HG03558 (cell line): ENCODE data around the gene ZNF827.

Experiments
- ATAC-seq: cut with Tn5 transposase; IDR thresholded peaks from one replicate; pipeline ENCODE4 v1.9.1; 2021; ENCODE audit warnings: moderate number of reproducible peaks; ENCODE audit not compliant: unreplicated experiment; ENCODE audit errors: extremely low read depth

Gene ZNF827

DNA sequence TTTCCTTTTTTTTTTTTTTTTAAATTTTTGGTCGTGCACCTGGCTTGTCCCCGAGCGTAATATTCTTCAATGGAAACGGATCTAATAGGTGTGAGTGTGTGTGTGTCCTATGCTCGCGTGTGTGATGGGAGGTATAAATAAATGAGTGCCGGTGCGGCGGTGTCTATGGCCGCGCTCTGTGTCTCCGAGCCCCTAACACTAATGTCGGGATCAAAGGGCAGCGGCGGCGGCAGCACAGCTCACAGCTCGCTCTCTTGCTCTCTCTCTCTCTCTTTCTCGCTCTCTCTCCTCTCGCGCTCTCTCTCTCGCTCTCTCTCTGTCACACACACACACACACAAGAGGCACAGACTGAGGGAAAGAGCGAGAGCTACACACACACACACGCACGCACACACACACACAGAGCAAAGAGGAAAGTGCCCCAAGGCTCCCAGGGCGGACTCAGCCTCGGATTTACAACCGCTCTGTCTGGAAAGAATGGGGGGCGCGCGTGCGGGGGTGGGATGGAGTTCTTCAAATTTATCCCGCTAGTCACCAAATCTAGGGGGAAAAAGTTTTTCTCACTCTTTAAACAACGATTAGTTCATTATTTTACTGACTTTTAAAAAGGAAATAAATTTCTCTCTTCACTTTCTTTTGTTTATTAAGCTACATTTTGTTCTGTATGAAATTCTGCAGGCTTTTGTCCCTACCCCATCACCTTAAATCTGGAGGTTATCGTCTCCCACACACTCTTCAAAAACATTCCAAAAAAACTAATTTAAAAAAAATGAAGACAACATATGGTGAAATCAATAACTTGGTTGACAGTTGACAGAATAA is at the start of gene ZNF827:
ZNF827 (minus strand) TSS at position 206 of the 823 bp plus-strand sequence. CDS start 416 bp downstream, outside the sequence.
- ATAC-seq, result no peak

DNA sequence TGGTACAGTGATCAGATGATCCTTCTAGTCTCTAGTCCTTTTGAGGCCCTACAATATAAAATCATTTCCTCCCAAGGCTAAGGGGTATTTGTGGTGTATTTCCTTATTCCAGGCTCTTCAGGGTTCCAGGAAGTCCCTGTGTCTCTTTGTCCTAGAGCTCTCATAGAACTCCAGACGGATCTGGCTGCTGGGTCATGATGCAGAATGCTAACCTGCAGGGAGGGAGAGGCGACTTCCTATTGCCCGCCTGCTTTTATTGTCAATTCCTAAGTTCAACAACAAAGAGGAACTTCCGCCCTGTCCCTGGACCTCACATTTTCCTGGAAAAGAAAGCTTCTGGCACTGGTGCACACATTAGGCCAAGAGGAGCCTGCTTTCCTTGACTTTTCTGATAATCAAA is 45.9 kb upstream of the ZNF827 start:
- ATAC-seq, result no peak

GRCh38 chr4:145982791-145983190 is 44.2 kb upstream of the ZNF827 start:
- ATAC-seq, result no peak

- ATAC-seq, result no peak
Measured at GRCh38 chr4:145979160-145979559, 40.5 kb upstream of the ZNF827 start.

DNA sequence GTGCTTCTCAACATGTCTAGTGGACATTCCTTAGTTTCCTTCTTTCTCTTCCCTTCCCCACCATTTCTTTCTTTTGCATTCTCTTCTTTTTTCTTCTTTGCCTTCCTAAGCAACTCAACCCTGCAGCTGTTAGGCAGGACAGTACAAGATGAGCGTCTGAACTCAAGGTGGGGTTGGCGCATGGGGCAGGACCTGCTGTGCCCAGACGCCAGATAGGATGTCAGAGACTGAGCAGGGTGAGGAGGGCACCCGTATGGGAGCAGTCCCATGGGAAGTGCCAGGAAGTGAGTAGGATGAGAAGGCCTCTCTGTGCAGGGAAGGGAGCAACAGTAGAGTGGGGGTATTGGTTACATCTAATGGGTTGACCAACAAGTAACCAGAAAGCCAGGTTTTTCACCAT is 38.1 kb upstream of the ZNF827 start:
- ATAC-seq, result no peak

DNA sequence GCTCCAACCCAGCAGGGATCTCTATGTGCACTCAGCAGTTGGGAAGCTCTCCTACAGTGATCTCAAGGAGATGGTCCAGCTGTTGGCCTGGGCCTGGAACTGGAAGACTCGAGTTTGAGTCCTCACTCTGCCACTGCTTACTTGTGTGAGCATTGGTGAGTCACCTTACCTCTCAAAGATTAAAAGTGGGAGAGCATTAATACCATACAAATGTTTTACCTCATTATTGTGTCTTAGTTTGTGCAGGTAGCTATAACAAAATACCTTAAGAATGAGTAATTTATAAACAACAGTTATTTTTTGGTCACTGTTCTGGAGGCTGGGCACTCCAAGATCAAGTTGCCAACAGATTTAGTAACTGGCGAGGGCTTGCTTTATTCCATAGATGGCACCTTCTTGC is 21.4 kb upstream of the ZNF827 start:
- ATAC-seq, result no peak

- ATAC-seq, result no peak
Measured at GRCh38 chr4:145957302-145957701, 18.7 kb upstream of the ZNF827 start.

DNA sequence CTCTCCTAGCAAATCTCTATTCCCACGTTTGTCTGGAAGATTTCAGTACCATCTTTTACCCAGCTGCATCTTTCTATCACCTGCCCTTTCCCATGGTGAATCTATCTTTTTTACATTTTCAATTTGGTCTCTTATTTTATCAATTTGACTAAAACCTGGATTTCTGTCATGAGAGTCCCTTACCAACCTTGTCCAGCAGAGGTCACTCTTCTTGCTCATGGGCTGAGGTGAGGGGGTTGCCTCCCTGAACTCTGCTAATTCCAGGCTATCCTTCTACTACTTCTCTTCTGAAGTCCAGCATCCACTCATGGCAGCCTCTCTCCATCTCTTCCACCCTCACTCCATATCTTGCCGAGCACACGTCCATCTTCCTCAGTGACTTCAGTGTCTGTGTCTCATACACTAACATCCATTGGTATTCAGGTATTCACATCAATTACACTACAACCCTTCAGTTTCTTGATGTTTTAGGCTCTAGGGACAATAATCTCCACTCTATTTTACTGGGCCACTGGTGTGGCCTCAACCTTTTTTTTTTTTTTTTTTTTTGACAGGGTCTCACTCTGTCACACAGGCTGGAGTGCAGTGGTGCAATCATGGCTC is 17.8 kb upstream of the ZNF827 start:
- ATAC-seq, result no peak

- ATAC-seq, result no peak
Measured at GRCh38 chr4:145954924-145955339, 16.3 kb upstream of the ZNF827 start.

- no peak for ATAC-seq
Measured at GRCh38 chr4:145951931-145952330, 13.3 kb upstream of the ZNF827 start.

DNA sequence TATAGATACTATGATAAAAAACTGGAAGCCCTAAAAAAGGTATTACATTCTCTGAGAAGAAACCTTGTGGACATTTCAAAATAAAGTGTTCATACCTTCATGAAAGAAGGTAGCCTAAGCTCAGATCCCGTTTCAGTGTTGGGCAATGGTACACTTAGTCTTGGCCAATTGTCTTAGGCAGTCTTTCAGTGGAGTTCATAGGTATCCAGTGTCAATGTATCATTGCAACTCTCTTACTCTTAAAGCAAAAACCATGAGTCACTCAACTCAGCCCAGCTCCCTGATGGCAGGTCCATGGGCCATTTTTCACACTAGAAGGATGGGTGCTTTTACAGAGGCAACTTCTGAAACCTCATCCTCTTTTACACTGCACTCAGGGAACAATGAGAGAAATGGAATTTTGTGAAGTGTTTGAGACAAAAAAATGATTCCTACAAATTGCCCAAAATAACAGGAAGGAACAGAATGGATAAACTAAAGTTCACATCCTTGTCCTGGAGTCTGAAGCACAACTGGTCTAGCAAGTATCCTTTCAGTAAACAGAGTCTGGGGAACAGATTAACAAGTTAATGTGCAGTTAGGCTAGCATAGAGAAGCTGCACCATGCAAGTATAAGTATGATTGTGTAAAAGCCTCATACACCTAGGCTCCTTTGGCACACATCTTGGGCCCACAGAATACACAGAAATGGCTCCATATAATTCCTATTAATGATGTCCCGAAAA is 7.0 kb upstream of the ZNF827 start:
- no peak for ATAC-seq

- ATAC-seq, result no peak
Measured at GRCh38 chr4:145944886-145945285, 6.3 kb upstream of the ZNF827 start.

DNA sequence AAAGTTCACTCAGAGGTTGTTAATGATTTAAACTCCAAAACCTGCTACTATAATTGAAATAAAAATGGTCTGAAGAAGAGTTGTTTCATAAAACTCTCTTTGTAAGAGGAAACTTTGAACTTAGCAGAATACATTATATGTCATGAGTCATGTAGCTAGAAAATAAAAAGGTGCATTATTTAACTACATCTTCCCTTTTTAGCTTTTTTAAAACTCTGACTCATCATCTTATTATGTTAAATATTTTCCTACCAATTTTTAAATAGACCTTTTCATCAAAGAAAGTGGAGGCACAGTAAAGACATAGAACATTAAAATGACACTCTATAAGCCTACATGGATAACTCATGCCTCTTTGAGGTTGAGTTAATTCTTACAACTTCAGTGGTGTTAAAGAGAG is 1.2 kb upstream of the ZNF827 start:
- ATAC-seq, result no peak

GRCh38 chr4:145939441-145939750 is 773 bp upstream of the ZNF827 start:
- ATAC-seq, result no peak

DNA sequence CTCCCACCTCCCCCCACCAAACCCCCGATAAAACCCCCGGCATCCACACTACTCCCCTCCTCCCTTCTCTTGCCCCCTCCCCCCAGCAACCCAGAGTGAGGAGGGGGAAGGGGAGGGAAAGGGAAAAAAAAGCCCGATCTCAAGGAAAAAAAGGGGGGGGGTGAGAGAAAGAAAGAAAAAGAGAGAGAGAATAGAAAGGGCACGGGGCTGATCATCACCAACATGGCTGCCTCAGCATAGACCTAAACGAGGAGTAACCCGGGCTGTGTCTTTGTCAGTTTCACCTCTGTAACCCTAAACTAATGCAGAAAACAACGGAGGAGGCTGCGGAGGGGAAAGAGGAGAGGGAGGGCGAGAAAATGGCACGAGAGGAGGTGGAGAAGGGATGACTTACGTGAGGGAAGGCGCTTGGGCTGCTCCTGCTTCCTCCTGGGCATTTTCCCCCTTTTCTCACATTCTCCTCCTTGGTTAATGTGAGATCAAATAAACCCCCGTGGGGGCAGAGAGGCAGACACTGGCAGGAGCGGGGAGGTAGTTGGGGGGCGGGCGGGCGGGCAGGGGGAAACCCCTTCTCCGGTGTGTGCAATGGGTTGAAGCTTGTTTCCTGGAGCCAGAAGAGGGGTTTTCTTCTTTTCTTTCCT is 532 bp downstream of the ZNF827 start:
- ATAC-seq, result no peak

- no peak for ATAC-seq
Measured at GRCh38 chr4:145936997-145937901, 1.4 kb downstream of the ZNF827 start.

- peak; percentile 23 for ATAC-seq
Measured at GRCh38 chr4:145936142-145936996, 2.3 kb downstream of the ZNF827 start.

DNA sequence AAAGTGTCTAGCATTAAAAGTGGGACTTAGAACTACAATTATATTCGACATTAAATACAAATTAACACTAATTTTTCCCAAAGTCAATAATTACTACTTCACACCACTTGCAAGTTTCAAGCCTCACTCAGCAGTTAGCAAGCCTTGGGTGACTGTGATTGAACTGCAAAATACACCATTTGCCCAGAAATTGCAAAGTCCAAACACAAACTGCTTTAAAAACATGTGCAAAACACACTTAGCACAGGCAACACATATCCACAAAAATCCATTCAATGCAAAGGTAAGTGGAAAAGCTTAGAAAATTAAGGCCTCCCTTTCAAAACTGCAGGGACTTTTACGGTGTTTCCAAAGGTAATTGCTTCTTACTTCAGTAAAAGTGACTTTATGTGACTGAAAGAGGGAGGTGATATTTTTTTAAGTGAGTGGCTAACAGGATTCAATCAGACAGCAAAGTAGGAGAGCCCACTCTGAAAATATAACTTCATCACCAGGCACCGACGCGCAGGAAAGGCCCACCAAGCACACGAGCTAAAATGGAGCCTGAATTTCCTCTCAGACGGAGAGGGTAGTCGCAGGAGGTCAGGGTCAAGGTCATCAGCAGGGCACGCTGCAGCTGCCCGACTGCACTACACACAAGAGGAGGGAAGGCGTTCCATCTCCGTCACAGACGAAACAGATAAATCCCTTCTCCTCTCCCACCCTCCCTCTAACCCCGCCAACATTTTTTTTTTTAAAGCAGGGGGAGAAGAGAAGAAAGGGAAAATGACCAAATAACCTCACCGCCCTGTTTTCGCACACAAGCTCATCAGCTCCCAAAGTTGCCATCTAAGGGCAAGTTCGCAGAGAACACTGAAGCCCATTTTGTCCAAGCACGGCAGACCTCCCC is 3.1 kb downstream of the ZNF827 start:
- ATAC-seq, result no peak
